Transverse colon (tissue), 4 donors: ENCODE results near the gene DPH5. TPM values are rescaled to one million over a fixed set of nuclear protein-coding genes. Genes with fewer than 3 reads are reported as not detected.

ENCODE experiments used
- DNase-seq: peaks from one replicate; pipeline ENCODE4 v3.0.0-alpha.2; 2019
- H3K27ac ChIP-seq, 4 donors: fragments of 200-600 bp; sonication (generic); 2 replicates each; pipeline ENCODE4 v1.5.1; 2016 to 2018; ENCODE audit warnings: inconsistent platforms in 4 of 4
- H3K27me3 ChIP-seq: fragments of 200-600 bp; sonication (generic); 2 replicates; pipeline ENCODE4 v1.5.1; 2017; ENCODE audit warnings: inconsistent platforms
- H3K36me3 ChIP-seq, 4 donors: fragments of 200-600 bp; sonication (generic); 2 replicates each; pipeline ENCODE4 v1.5.1; 2017 to 2019; ENCODE audit warnings: inconsistent platforms in 4 of 4
- H3K4me1 ChIP-seq, 4 donors: fragments of 200-600 bp; sonication (generic); 2 replicates each; pipeline ENCODE4 v1.5.1; 2017 to 2020; ENCODE audit warnings: inconsistent platforms in 4 of 4
- H3K4me3 ChIP-seq, 4 donors: fragments of 200-600 bp; sonication (generic); 1 replicate in 1 of 4; 2 replicates in 3 of 4; pipeline versions ENCODE4 v1.5.1 to v1.6.1; 2017 to 2019; ENCODE audit warnings: inconsistent platforms in 4 of 4
- H3K9me3 ChIP-seq, 2 donors: fragments of 200-600 bp; sonication (generic); 2 replicates each; pipeline ENCODE4 v1.5.1; 2017 to 2019; ENCODE audit warnings: inconsistent platforms in 2 of 2
- EP300 ChIP-seq: sonication (generic); formaldehyde crosslinking; IDR thresholded peaks from one replicate; pipeline ENCODE4 v1.6.1; 2017; ENCODE audit warnings: antibody characterized with exemption, low read depth
- POLR2A ChIP-seq: fragments of 450-650 bp; IDR thresholded peaks from one replicate; pipeline ENCODE4 v1.6.1; 2016; ENCODE audit warnings: antibody characterized with exemption, mild to moderate bottlenecking, moderate library complexity
- POLR2AphosphoS5 ChIP-seq, 3 donors: sonication (generic); formaldehyde crosslinking; IDR thresholded peaks; one replicate each; pipeline ENCODE4 v1.6.1; 2016; ENCODE audit warnings: antibody characterized with exemption in 3 of 3
- WGBS, 2 donors: methylation state at CpG; one replicate each; pipeline ENCODE4 v1.1.5; 2018; ENCODE audit warnings: low coverage in 1 of 2; 5-methylcytosine and 5-hydroxymethylcytosine counted together
- in situ Hi-C, 4 donors: fragments of 200-750 bp; cut with MboI; loops; one replicate each; pipeline versions ENCODE4 v1.15.0 to v1.15.1; 2017; ENCODE audit warnings: low sequenced_read_pairs in 3 of 4, low pct_ligation_motif_present in 1 of 4, low pct_unique_long_range_greater_than_20kb in 1 of 4
- intact Hi-C: fragments of 100-400 bp; cut with DNase I; formaldehyde crosslinking; loops from one replicate; pipeline ENCODE4 v1.15.1; 2023; ENCODE audit warnings: low total_unique reads
- total RNA-seq, 4 donors: library from RNA; depleted of rRNA; stranded (reverse); fragments of >200 nt; gene quantifications; one replicate each; pipeline ENCODE4 v1.1.0, GENCODE V29; 2016
- TF ChIP-seq, protein P1 (sequence below), 5 experiments: fragments of 200-600 bp in 3 of 5; fragments of 450-650 bp in 2 of 5; sonication (generic) in 3 of 5; IDR thresholded peaks; 1 replicate in 2 of 5; 2 replicates in 3 of 5; pipeline ENCODE4 v1.5.1; 2016 to 2017; ENCODE audit warnings: antibody characterized with exemption in 5 of 5, inconsistent platforms in 3 of 5, mild to moderate bottlenecking in 2 of 5, moderate library complexity in 1 of 5

Gene DPH5
- total RNA-seq, 4 donors from 2014 or later, result 18.3 to 20.5 (median 18.9) TPM; not detected in 1

GRCh38 chr1:101008229-101008834, 17.3 kb downstream of the DPH5 start:
- 93 to 94% methylated on average over 3 of the region's 3 CpGs for WGBS, 2 donors
- H3K36me3 ChIP-seq, result peaks cover 0 to 2% (median 0%) of the 10 kb centered on the region in 4 donors
- TF ChIP-seq POLR2A (no peak), EP300 (no peak), POLR2AphosphoS5 (IDR thresholded peaks at IDR 0.05) (no peak)
- TF ChIP-seq, protein P1, sequence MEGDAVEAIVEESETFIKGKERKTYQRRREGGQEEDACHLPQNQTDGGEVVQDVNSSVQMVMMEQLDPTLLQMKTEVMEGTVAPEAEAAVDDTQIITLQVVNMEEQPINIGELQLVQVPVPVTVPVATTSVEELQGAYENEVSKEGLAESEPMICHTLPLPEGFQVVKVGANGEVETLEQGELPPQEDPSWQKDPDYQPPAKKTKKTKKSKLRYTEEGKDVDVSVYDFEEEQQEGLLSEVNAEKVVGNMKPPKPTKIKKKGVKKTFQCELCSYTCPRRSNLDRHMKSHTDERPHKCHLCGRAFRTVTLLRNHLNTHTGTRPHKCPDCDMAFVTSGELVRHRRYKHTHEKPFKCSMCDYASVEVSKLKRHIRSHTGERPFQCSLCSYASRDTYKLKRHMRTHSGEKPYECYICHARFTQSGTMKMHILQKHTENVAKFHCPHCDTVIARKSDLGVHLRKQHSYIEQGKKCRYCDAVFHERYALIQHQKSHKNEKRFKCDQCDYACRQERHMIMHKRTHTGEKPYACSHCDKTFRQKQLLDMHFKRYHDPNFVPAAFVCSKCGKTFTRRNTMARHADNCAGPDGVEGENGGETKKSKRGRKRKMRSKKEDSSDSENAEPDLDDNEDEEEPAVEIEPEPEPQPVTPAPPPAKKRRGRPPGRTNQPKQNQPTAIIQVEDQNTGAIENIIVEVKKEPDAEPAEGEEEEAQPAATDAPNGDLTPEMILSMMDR (IDR thresholded peaks at IDR 0.05), result no peak

GRCh38 chr1:101006553-101006952, 19.0 kb downstream of the DPH5 start:
- Histone ChIP-seq H3K4me3 (no peak overlapping the region), H3K27me3 (no peaks in the 10 kb centered on the region), H3K27ac (no peak overlapping the region), H3K4me1 (peaks cover 0 to 20% (median 9%) of the 10 kb centered on the region in 4 donors), H3K9me3 (no peaks in the 10 kb centered on the region), H3K36me3 (no peaks in the 10 kb centered on the region)
- TF ChIP-seq, protein P1 (IDR thresholded peaks at IDR 0.05), result no peak
- no peak for TF ChIP-seq POLR2A
- no peak for TF ChIP-seq EP300
- TF ChIP-seq POLR2AphosphoS5 (IDR thresholded peaks at IDR 0.05), result no peak
- 59 to 60% methylated on average over 2 of the region's 2 CpGs for WGBS, 2 donors
- DNase-seq, result no peak
- in situ Hi-C loops (no loop called here), intact Hi-C loops (no loop called here)

More at GRCh38 chr1:101008229-101008834, 17.3 kb downstream of the DPH5 start:
- Histone ChIP-seq H3K4me3 (no peak overlapping the region), H3K4me1 (peaks cover 0 to 20% (median 9%) of the 10 kb centered on the region in 4 donors), H3K27ac (no peak overlapping the region), H3K9me3 (no peaks in the 10 kb centered on the region), H3K27me3 (no peaks in the 10 kb centered on the region)
- intact Hi-C loops, result no loop called here
- no peak for DNase-seq
- in situ Hi-C loops, result no loop called here

DNA sequence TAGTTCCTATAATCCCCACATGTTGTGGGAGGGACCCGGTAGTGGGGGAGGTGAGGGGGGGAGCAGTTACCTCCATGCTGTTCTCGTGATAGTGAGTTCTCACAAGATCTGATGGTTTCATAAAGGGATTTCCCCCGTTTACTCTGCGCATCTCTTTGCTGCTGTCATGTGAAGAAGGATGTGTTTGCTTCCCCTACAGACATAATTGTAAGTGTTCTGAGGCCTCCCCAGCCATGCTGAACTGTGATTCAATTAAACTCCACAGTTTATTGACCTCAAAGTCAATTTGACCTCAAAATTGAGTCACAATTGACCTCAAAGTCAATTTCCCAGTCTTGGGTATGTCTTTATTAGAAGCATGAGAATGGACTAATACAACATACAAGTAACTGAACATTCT, 19.7 kb downstream of the DPH5 start:
- WGBS, 2 donors, result 60 to 91% methylated on average over 1 to 4 of the region's 4 CpGs
- TF ChIP-seq POLR2AphosphoS5 (IDR thresholded peaks at IDR 0.05) (no peak), EP300 (no peak), POLR2A (no peak)
- TF ChIP-seq, protein P1 (IDR thresholded peaks at IDR 0.05), result no peak
- Histone ChIP-seq H3K4me1 (peaks cover 0 to 20% (median 9%) of the 10 kb centered on the region in 4 donors), H3K27me3 (no peaks in the 10 kb centered on the region), H3K27ac (no peak overlapping the region), H3K4me3 (no peak overlapping the region), H3K9me3 (no peaks in the 10 kb centered on the region), H3K36me3 (no peaks in the 10 kb centered on the region)
- in situ Hi-C loops, result no loop called here
- no peak for DNase-seq
- intact Hi-C loops, result no loop called here

- intact Hi-C loops, result no loop called here
- Histone ChIP-seq H3K27ac (no peak overlapping the region), H3K4me3 (no peak overlapping the region), H3K36me3 (no peaks in the 10 kb centered on the region), H3K27me3 (no peaks in the 10 kb centered on the region), H3K4me1 (peaks cover 0 to 20% (median 9%) of the 10 kb centered on the region in 4 donors), H3K9me3 (no peaks in the 10 kb centered on the region)
- 92 to 100% methylated on average over 1 of the region's 1 CpG for WGBS, 2 donors
- in situ Hi-C loops, result no loop called here
- TF ChIP-seq EP300 (no peak), POLR2AphosphoS5 (IDR thresholded peaks at IDR 0.05) (no peak), POLR2A (no peak)
- TF ChIP-seq, protein P1 (IDR thresholded peaks at IDR 0.05), result no peak
- DNase-seq, result no peak
These were observed 20.4 kb downstream of the DPH5 start for GRCh38 chr1:101005183-101005582.
